Ishikawa (cell line): ENCODE results near the gene PRKCZ.
A peak's percentile ranks its signal among the peaks of the same experiment; 100 is the strongest.

Experiments used
- CEBPB ChIP-seq: IDR thresholded peaks from 2 replicates; pipeline ENCODE4 v1.6.1; 2012
- CREB1 ChIP-seq: IDR thresholded peaks from 2 replicates; pipeline ENCODE4 v1.6.1; 2012; ENCODE audit warnings: low read depth
- EGR1 ChIP-seq: IDR thresholded peaks from 2 replicates; pipeline ENCODE4 v1.6.1; 2012
- EP300 ChIP-seq: IDR thresholded peaks from 2 replicates; pipeline ENCODE4 v1.6.1; 2012; ENCODE audit warnings: borderline replicate concordance
- FOXM1 ChIP-seq: IDR thresholded peaks from 2 replicates; pipeline ENCODE4 v1.6.1; 2012; ENCODE audit warnings: low read depth, borderline replicate concordance
- MAX ChIP-seq: IDR thresholded peaks from 2 replicates; pipeline ENCODE4 v1.6.1; 2012
- NFIC ChIP-seq: IDR thresholded peaks from 2 replicates; pipeline ENCODE4 v1.6.1; 2012
- RAD21 ChIP-seq: IDR thresholded peaks from 2 replicates; pipeline ENCODE4 v1.6.1; 2012; ENCODE audit warnings: low read depth
- REST ChIP-seq: IDR thresholded peaks from 2 replicates; pipeline ENCODE4 v1.6.1; 2012; ENCODE audit warnings: low read depth, mild to moderate bottlenecking
- TAF1 ChIP-seq: IDR thresholded peaks from 2 replicates; pipeline ENCODE4 v1.6.1; 2012; ENCODE audit warnings: low read depth, mild to moderate bottlenecking
- TCF12 ChIP-seq: IDR thresholded peaks from 2 replicates; pipeline ENCODE4 v1.6.1; 2012; ENCODE audit warnings: low read depth
- TEAD4 ChIP-seq: IDR thresholded peaks from 2 replicates; pipeline ENCODE4 v1.6.1; 2012
- USF1 ChIP-seq: IDR thresholded peaks from 2 replicates; pipeline ENCODE4 v1.6.1; 2012
- YY1 ChIP-seq: IDR thresholded peaks from 2 replicates; pipeline ENCODE4 v1.6.1; 2012; ENCODE audit warnings: low read depth
- ZBTB7A ChIP-seq: IDR thresholded peaks from 2 replicates; pipeline ENCODE4 v1.6.1; 2012; ENCODE audit warnings: low read depth

The PRKCZ gene

GRCh38 chr1:2198571-2198970 lies 148.4 kb downstream of the PRKCZ start:
- TF ChIP-seq REST (no peak), ZBTB7A (no peak), USF1 (no peak)

- TF ChIP-seq FOXM1 = no peak
- no peak for TF ChIP-seq REST
- no peak for TF ChIP-seq RAD21
- no peak for TF ChIP-seq EP300
- peak; percentile 80 for TF ChIP-seq MAX
- no peak for TF ChIP-seq CEBPB
- TF ChIP-seq TEAD4 = no peak
- TF ChIP-seq YY1 = no peak
- peak; percentile 65 for TF ChIP-seq USF1
- peak; percentile 29; the same call in 1 of the 2 replicates for TF ChIP-seq ZBTB7A
- TF ChIP-seq TCF12 = 0 out of 2 replicates have a peak, but pooled peaks have one; percentile 13
- no peak for TF ChIP-seq EGR1
- no peak for TF ChIP-seq NFIC
- no peak for TF ChIP-seq CREB1
- TF ChIP-seq TAF1 = peak; percentile 54; the same call in 1 of the 2 replicates
Measured at GRCh38 chr1:2199042-2199810, 149.0 kb downstream of the PRKCZ start.

GRCh38 chr1:2200308-2200943 lies 150.2 kb downstream of the PRKCZ start:
- TF ChIP-seq ZBTB7A (no peak), RAD21 (no peak), YY1 (no peak), FOXM1 (no peak), EP300 (no peak), NFIC (no peak), EGR1 (no peak), MAX (no peak)

GRCh38 chr1:2201062-2201461 lies 150.9 kb downstream of the PRKCZ start:
- TF ChIP-seq ZBTB7A (no peak), NFIC (no peak), EGR1 (no peak), EP300 (no peak), RAD21 (no peak), CEBPB (no peak), TAF1 (no peak), FOXM1 (no peak), REST (no peak), YY1 (no peak), MAX (no peak), TCF12 (no peak), USF1 (no peak)
